Measurements from ENCODE around the gene UFC1. TPM values are rescaled to one million over a fixed set of nuclear protein-coding genes. Genes with fewer than 3 reads are reported as not detected.
A peak's percentile ranks its signal among the peaks of the same experiment; 100 is the strongest.

Gene UFC1
- total and polyA plus RNA-seq, 2 of the 13 experiments (the other 11 are each of a cell fraction or from before 2014, with no cell fraction given): 72.8 to 85.2 TPM

DNA sequence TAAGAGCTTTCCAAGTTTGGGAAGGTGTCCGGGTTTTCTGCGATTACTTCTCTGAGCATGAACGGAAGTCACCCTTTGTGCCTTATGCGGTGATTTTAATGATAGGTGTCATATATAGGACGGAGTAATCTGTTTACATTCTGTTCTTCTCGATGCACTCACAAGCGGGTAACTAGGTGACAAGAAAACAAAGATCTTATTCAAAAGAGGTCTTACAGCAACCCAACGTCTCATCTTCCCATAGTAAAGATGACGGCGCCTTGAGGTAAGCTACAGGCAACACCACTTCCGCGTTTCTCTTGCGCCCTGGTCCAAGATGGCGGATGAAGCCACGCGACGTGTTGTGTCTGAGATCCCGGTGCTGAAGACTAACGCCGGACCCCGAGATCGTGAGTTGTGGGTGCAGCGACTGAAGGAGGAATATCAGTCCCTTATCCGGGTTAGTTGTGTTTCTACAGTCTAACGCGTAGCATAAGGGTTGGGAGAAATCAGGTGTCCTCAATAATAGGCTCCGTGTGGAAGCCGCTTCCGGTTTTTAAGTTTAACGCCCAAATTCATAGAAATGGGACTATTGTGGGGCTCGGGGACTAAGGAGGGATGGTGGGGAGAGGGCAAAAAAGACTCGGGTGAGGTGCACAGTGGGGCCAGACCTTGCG, at the start of gene UFC1 (continued):
- TF ChIP-seq, protein P1, sequence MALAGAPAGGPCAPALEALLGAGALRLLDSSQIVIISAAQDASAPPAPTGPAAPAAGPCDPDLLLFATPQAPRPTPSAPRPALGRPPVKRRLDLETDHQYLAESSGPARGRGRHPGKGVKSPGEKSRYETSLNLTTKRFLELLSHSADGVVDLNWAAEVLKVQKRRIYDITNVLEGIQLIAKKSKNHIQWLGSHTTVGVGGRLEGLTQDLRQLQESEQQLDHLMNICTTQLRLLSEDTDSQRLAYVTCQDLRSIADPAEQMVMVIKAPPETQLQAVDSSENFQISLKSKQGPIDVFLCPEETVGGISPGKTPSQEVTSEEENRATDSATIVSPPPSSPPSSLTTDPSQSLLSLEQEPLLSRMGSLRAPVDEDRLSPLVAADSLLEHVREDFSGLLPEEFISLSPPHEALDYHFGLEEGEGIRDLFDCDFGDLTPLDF (CRISPR knock-in tag; IDR thresholded peaks at IDR 0.05): no peak
- TF ChIP-seq ZNF317 (CRISPR knock-in tag; IDR thresholded peaks at IDR 0.05) (peak; percentile 55; the same call in 1 of the 2 replicates), ELF4 (CRISPR knock-in tag; IDR thresholded peaks at IDR 0.05; ENCODE audit: borderline replicate concordance) (peak; percentile 95), JUND (CRISPR knock-in tag; IDR thresholded peaks at IDR 0.05) (0 out of 2 replicates have a peak, but pooled peaks have one; percentile 25), HNF4G (IDR thresholded peaks at IDR 0.05; ENCODE audit: borderline replicate concordance, low read depth, low read length) (0 out of 2 replicates have a peak, but pooled peaks have one; percentile 0), HNF4G (CRISPR knock-in tag; IDR thresholded peaks at IDR 0.05; ENCODE audit: borderline replicate concordance, low read depth) (0 out of 2 replicates have a peak, but pooled peaks have one; percentile 31), ESRRA (CRISPR knock-in tag; IDR thresholded peaks at IDR 0.05; ENCODE audit: low read depth) (no peak), ZNF839 (CRISPR knock-in tag; IDR thresholded peaks at IDR 0.05; ENCODE audit: borderline replicate concordance) (0 out of 2 replicates have a peak, but pooled peaks have one; percentile 6), SMAD9 (CRISPR knock-in tag; IDR thresholded peaks at IDR 0.05) (no peak), SMARCC2 (IDR thresholded peaks at IDR 0.05) (no peak), ELF1 (CRISPR knock-in tag; IDR thresholded peaks at IDR 0.05) (peak; percentile 98)
- TF ChIP-seq, protein P2, sequence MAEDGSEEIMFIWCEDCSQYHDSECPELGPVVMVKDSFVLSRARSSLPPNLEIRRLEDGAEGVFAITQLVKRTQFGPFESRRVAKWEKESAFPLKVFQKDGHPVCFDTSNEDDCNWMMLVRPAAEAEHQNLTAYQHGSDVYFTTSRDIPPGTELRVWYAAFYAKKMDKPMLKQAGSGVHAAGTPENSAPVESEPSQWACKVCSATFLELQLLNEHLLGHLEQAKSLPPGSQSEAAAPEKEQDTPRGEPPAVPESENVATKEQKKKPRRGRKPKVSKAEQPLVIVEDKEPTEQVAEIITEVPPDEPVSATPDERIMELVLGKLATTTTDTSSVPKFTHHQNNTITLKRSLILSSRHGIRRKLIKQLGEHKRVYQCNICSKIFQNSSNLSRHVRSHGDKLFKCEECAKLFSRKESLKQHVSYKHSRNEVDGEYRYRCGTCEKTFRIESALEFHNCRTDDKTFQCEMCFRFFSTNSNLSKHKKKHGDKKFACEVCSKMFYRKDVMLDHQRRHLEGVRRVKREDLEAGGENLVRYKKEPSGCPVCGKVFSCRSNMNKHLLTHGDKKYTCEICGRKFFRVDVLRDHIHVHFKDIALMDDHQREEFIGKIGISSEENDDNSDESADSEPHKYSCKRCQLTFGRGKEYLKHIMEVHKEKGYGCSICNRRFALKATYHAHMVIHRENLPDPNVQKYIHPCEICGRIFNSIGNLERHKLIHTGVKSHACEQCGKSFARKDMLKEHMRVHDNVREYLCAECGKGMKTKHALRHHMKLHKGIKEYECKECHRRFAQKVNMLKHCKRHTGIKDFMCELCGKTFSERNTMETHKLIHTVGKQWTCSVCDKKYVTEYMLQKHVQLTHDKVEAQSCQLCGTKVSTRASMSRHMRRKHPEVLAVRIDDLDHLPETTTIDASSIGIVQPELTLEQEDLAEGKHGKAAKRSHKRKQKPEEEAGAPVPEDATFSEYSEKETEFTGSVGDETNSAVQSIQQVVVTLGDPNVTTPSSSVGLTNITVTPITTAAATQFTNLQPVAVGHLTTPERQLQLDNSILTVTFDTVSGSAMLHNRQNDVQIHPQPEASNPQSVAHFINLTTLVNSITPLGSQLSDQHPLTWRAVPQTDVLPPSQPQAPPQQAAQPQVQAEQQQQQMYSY (CRISPR knock-in tag; IDR thresholded peaks at IDR 0.05): no peak
- TF ChIP-seq, protein P3, sequence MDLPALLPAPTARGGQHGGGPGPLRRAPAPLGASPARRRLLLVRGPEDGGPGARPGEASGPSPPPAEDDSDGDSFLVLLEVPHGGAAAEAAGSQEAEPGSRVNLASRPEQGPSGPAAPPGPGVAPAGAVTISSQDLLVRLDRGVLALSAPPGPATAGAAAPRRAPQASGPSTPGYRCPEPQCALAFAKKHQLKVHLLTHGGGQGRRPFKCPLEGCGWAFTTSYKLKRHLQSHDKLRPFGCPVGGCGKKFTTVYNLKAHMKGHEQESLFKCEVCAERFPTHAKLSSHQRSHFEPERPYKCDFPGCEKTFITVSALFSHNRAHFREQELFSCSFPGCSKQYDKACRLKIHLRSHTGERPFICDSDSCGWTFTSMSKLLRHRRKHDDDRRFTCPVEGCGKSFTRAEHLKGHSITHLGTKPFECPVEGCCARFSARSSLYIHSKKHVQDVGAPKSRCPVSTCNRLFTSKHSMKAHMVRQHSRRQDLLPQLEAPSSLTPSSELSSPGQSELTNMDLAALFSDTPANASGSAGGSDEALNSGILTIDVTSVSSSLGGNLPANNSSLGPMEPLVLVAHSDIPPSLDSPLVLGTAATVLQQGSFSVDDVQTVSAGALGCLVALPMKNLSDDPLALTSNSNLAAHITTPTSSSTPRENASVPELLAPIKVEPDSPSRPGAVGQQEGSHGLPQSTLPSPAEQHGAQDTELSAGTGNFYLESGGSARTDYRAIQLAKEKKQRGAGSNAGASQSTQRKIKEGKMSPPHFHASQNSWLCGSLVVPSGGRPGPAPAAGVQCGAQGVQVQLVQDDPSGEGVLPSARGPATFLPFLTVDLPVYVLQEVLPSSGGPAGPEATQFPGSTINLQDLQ (CRISPR knock-in tag; IDR thresholded peaks at IDR 0.05): peak; percentile 62; the same call in 1 of the 2 replicates
- TF ChIP-seq, protein P4, sequence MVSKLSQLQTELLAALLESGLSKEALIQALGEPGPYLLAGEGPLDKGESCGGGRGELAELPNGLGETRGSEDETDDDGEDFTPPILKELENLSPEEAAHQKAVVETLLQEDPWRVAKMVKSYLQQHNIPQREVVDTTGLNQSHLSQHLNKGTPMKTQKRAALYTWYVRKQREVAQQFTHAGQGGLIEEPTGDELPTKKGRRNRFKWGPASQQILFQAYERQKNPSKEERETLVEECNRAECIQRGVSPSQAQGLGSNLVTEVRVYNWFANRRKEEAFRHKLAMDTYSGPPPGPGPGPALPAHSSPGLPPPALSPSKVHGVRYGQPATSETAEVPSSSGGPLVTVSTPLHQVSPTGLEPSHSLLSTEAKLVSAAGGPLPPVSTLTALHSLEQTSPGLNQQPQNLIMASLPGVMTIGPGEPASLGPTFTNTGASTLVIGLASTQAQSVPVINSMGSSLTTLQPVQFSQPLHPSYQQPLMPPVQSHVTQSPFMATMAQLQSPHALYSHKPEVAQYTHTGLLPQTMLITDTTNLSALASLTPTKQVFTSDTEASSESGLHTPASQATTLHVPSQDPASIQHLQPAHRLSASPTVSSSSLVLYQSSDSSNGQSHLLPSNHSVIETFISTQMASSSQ (IDR thresholded peaks at IDR 0.05; ENCODE audit: low read depth): 0 out of 2 replicates have a peak, but pooled peaks have one; percentile 29
- TF ChIP-seq, protein P4 (CRISPR knock-in tag; IDR thresholded peaks at IDR 0.05; ENCODE audit: borderline replicate concordance): no peak

Measured in HepG2 (cell line).